ENCODE data around the gene DNAL4.

- no peak for TF ChIP-seq CTCF (IDR thresholded peaks at IDR 0.05; ENCODE audit: borderline replicate concordance, extremely low read depth, low read length, poor library complexity, severe bottlenecking)
- no peak for TF ChIP-seq EZH2 (IDR thresholded peaks at IDR 0.05; ENCODE audit: borderline replicate concordance, low read depth, low read length, severe bottlenecking)
Observed at GRCh38 chr22:38755155-38755910, 38.6 kb downstream of the DNAL4 start.
